HG02678 (cell line): Measurements from ENCODE around the gene PIP4P1.

Source experiments
- ATAC-seq: cut with Tn5 transposase; IDR thresholded peaks from one replicate; pipeline ENCODE4 v1.9.1; 2021; ENCODE audit warnings: mild to moderate bottlenecking, moderate library complexity; ENCODE audit not compliant: unreplicated experiment

The PIP4P1 gene

DNA sequence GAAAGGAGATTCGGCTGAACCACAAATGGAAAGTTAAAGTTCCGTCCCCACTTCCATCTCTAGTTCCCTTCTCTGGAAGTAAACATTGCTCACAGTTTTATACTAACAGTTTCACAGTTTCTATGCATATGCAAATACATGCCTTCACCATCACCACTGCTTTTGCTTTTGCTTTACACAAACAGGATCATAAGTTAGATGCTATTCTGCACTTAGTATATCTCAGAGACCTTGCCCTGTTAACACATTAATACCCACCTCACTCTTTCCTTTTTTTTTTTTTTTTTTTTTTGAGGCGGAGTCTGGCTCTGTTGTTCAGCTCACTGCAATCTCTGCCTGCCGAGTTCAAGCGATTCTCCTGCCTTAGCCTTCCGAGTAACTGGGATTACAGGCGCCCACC is 48.8 kb downstream of the PIP4P1 start:
- ATAC-seq = peak; percentile 63

DNA sequence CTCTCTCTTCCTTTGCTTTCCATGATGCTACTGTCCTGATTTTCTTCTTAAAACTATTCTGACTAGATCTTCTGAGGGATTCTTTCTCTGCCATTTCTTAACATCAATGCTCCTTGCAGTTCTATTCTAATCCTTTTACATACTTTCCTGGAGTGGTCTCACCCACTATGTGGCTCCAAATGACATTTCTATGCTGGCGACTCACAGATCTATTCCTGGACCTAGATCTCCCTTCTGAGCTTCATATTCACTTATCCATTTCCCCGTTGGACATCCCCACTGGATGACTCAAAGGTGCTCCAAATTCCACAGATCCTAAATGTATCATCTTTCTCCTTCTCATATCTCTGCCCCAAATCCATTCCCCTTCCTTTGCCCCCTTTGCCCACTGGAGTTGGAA is 52.0 kb downstream of the PIP4P1 start:
- no peak for ATAC-seq
